HEK293 (cell line): ENCODE results near the gene MAP3K20.

ENCODE experiments used
- CTCF ChIA-PET: fragments of 350-600 bp; formaldehyde crosslinking; extraction: SDS; loops from one replicate; lab custom pipeline; 2021; ENCODE audit warnings: antibody characterized with exemption; lab: Yijun Ruan, JAX
- POLR2A ChIA-PET: fragments of 300-600 bp; formaldehyde crosslinking; extraction: SDS; loops from one replicate; lab custom pipeline; 2020; ENCODE audit warnings: antibody characterized with exemption, inconsistent platforms; lab: Yijun Ruan, JAX
- H3K27ac ChIP-seq: fragments of 200-500 bp; sonication (Bioruptor generic); 2 replicates; pipeline ENCODE4 v1.5.1; 2014; ENCODE audit warnings: low read depth, low read length, control low read depth, inconsistent platforms; ENCODE audit errors: extremely low read depth
- H3K36me3 ChIP-seq, 2 experiments: fragments of 200-500 bp in 1 of 2; sonication (Bioruptor generic) in 1 of 2; 1 replicate in 1 of 2; 2 replicates in 1 of 2; pipeline ENCODE4 v1.5.1; 2014 to 2017; ENCODE audit warnings: inconsistent platforms in 2 of 2, low read length in 2 of 2; ENCODE audit not compliant: control insufficient read depth in 2 of 2, insufficient read depth in 1 of 2
- H3K4me1 ChIP-seq: fragments of 200-500 bp; sonication (Bioruptor generic); 2 replicates; pipeline ENCODE4 v1.5.1; 2014; ENCODE audit warnings: mild to moderate bottlenecking, low read length, inconsistent platforms; ENCODE audit not compliant: control insufficient read depth, insufficient read depth
- H3K4me3 ChIP-seq: 2 replicates; pipeline ENCODE4 v1.5.1; 2011; ENCODE audit warnings: low read depth, mild to moderate bottlenecking, control low read depth, low read length, moderate library complexity
- H3K9me3 ChIP-seq: fragments of 200-500 bp; sonication (Bioruptor generic); 2 replicates; pipeline ENCODE4 v1.5.1; 2014; ENCODE audit warnings: low read depth, low read length, inconsistent platforms; ENCODE audit not compliant: control insufficient read depth, insufficient read depth
- HOXA7 ChIP-seq: sonication (generic); formaldehyde crosslinking; IDR thresholded peaks from 2 replicates; pipeline ENCODE4 v1.8.1; 2022; ENCODE audit warnings: missing genetic modification reagents, borderline replicate concordance
- MZF1 ChIP-seq: fragments of 450-650 bp; formaldehyde crosslinking; IDR thresholded peaks from 2 replicates; pipeline ENCODE4 v1.5.1; 2017; ENCODE audit warnings: missing biosample characterization, missing genetic modification characterization, borderline replicate concordance
- SP2 ChIP-seq: fragments of 450-650 bp; formaldehyde crosslinking; IDR thresholded peaks from 2 replicates; pipeline ENCODE4 v1.5.1; 2016; ENCODE audit warnings: missing biosample characterization, missing genetic modification characterization
- ZFP3 ChIP-seq: fragments of 450-650 bp; formaldehyde crosslinking; IDR thresholded peaks from 2 replicates; pipeline ENCODE4 v1.5.1; 2016; ENCODE audit warnings: low read depth, missing biosample characterization, missing genetic modification characterization
- ZFP41 ChIP-seq: fragments of 450-650 bp; formaldehyde crosslinking; IDR thresholded peaks from 2 replicates; pipeline ENCODE4 v1.5.1; 2016; ENCODE audit warnings: missing biosample characterization, missing genetic modification characterization, borderline replicate concordance
- ZNF146 ChIP-seq: fragments of 450-650 bp; formaldehyde crosslinking; IDR thresholded peaks from 2 replicates; pipeline ENCODE4 v1.5.1; 2016; ENCODE audit warnings: missing biosample characterization, missing genetic modification characterization
- ZNF174 ChIP-seq: fragments of 450-650 bp; formaldehyde crosslinking; IDR thresholded peaks from 2 replicates; pipeline ENCODE4 v1.5.0; 2017; ENCODE audit warnings: missing biosample characterization, mild to moderate bottlenecking, missing genetic modification characterization
- ZNF175 ChIP-seq: fragments of 450-650 bp; formaldehyde crosslinking; IDR thresholded peaks from 2 replicates; pipeline ENCODE4 v1.5.1; 2016; ENCODE audit warnings: missing biosample characterization, missing genetic modification characterization
- ZNF184 ChIP-seq: fragments of 450-650 bp; IDR thresholded peaks from 2 replicates; pipeline ENCODE4 v1.5.1; 2018; ENCODE audit warnings: missing biosample characterization, mild to moderate bottlenecking, missing genetic modification characterization
- ZNF211 ChIP-seq: fragments of 450-650 bp; formaldehyde crosslinking; IDR thresholded peaks from 2 replicates; pipeline ENCODE4 v1.5.1; 2016; ENCODE audit warnings: low read depth, missing biosample characterization, missing genetic modification characterization
- ZNF223 ChIP-seq: fragments of 450-650 bp; formaldehyde crosslinking; IDR thresholded peaks from 2 replicates; pipeline ENCODE4 v1.5.1; 2016; ENCODE audit warnings: missing biosample characterization, missing genetic modification characterization
- ZNF530 ChIP-seq: fragments of 450-650 bp; formaldehyde crosslinking; IDR thresholded peaks from 2 replicates; pipeline ENCODE4 v1.5.1; 2016; ENCODE audit warnings: low read depth, missing biosample characterization, missing genetic modification characterization
- ZNF654 ChIP-seq: fragments of 450-650 bp; formaldehyde crosslinking; IDR thresholded peaks from 2 replicates; pipeline ENCODE4 v1.5.1; 2016; ENCODE audit warnings: low read depth, missing biosample characterization, missing genetic modification characterization
- ZNF785 ChIP-seq: fragments of 450-650 bp; formaldehyde crosslinking; IDR thresholded peaks from 2 replicates; pipeline ENCODE4 v1.5.1; 2016; ENCODE audit warnings: missing biosample characterization, missing genetic modification characterization
- TF ChIP-seq, protein P1 (sequence below): fragments of 450-650 bp; formaldehyde crosslinking; IDR thresholded peaks from 2 replicates; pipeline ENCODE4 v1.5.1; 2017; ENCODE audit warnings: missing biosample characterization, mild to moderate bottlenecking, missing genetic modification characterization, moderate library complexity
- TF ChIP-seq, protein P2 (sequence below): fragments of 450-650 bp; formaldehyde crosslinking; IDR thresholded peaks from 2 replicates; pipeline ENCODE4 v1.5.1; 2016; ENCODE audit warnings: missing biosample characterization, missing genetic modification characterization
- TF ChIP-seq, protein P3 (sequence below): fragments of 450-650 bp; formaldehyde crosslinking; IDR thresholded peaks from 2 replicates; pipeline ENCODE4 v1.5.1; 2017; ENCODE audit warnings: missing biosample characterization, missing genetic modification characterization
- TF ChIP-seq, protein P4 (sequence below): fragments of 450-650 bp; IDR thresholded peaks from 2 replicates; pipeline ENCODE4 v1.5.1; 2018; ENCODE audit warnings: missing biosample characterization, mild to moderate bottlenecking, missing genetic modification characterization
- TF ChIP-seq, protein P5 (sequence below): fragments of 450-650 bp; formaldehyde crosslinking; IDR thresholded peaks from 2 replicates; pipeline ENCODE4 v1.5.1; 2017; ENCODE audit warnings: missing biosample characterization, missing genetic modification characterization
- TF ChIP-seq, protein P6 (sequence below): fragments of 450-650 bp; formaldehyde crosslinking; IDR thresholded peaks from 2 replicates; pipeline ENCODE4 v1.5.1; 2016; ENCODE audit warnings: missing biosample characterization, missing genetic modification characterization

The MAP3K20 gene

DNA sequence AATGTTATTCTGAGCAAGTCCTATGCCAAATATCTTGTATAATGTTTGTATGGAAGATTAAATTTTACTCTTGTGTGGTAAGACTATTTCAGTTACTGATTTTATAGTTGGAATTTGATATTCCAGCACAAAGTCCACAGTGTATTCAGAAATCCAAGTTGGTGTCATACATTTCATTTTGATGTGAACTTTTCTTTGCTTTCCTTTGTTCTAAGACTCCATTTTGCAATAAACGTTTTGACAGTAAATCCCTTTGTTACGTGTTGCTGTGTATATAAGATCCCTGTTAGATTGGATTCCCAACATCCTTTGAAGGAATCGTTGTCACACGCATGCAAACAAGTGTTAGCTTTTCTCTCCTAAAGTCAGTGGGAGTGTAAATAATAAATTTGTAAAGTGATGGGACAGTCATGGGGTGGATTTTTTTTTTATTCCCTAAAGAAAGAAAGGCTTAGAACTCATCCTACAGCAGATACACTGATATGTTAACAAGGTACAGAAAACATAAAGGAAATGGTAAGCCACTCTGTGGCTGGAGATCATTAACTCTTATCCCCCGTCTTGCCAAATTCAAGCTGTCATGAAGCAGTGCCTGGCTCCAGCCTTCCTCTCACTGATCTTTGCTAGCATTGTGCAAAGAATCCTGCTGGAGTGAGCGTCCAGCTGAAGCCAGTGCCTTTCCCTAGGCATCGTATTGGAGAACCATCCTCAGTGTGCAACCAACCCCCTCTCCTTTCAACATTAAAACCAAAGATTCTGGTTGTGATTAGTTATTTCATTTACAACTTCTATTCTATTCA is 151.5 kb downstream of the MAP3K20 start:
- ChIA-PET POLR2A (interaction anchor here (0.6 kb wide), 1 partner anchor 136 kb away, joined by 3 read pairs; no protein-coding TSS in a partner anchor), CTCF (interaction anchor here (0.6 to 1.8 kb wide), 4 partner anchors 13 to 296 kb away, joined by 3 to 7 read pairs (median 3); no protein-coding TSS in a partner anchor)
- peaks cover 0 to 2% of the 10 kb centered on the region in 2 experiments; a peak in 1 of 3 replicates for H3K36me3 ChIP-seq
- no peak overlapping the region for H3K27ac ChIP-seq
- no peaks in the 10 kb centered on the region for H3K9me3 ChIP-seq
- no peaks in the 10 kb centered on the region for H3K4me1 ChIP-seq
- H3K4me3 ChIP-seq = no peak overlapping the region
- TF ChIP-seq ZNF785 (tag by site-specific recombination) (no peak), ZNF654 (no peak), ZNF530 (tag by site-specific recombination) (no peak), ZNF146 (tag by site-specific recombination) (no peak), ZNF223 (no peak), ZNF211 (tag by site-specific recombination) (no peak), HOXA7 (no peak), ZNF175 (no peak), MZF1 (tag by site-specific recombination) (no peak), ZFP3 (tag by site-specific recombination) (no peak), ZNF184 (no peak), ZNF174 (tag by site-specific recombination) (no peak)
- TF ChIP-seq, protein P1, sequence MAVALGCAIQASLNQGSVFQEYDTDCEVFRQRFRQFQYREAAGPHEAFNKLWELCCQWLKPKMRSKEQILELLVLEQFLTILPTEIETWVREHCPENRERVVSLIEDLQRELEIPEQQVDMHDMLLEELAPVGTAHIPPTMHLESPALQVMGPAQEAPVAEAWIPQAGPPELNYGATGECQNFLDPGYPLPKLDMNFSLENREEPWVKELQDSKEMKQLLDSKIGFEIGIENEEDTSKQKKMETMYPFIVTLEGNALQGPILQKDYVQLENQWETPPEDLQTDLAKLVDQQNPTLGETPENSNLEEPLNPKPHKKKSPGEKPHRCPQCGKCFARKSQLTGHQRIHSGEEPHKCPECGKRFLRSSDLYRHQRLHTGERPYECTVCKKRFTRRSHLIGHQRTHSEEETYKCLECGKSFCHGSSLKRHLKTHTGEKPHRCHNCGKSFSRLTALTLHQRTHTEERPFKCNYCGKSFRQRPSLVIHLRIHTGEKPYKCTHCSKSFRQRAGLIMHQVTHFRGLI (tag by site-specific recombination) = no peak
- TF ChIP-seq, protein P2, sequence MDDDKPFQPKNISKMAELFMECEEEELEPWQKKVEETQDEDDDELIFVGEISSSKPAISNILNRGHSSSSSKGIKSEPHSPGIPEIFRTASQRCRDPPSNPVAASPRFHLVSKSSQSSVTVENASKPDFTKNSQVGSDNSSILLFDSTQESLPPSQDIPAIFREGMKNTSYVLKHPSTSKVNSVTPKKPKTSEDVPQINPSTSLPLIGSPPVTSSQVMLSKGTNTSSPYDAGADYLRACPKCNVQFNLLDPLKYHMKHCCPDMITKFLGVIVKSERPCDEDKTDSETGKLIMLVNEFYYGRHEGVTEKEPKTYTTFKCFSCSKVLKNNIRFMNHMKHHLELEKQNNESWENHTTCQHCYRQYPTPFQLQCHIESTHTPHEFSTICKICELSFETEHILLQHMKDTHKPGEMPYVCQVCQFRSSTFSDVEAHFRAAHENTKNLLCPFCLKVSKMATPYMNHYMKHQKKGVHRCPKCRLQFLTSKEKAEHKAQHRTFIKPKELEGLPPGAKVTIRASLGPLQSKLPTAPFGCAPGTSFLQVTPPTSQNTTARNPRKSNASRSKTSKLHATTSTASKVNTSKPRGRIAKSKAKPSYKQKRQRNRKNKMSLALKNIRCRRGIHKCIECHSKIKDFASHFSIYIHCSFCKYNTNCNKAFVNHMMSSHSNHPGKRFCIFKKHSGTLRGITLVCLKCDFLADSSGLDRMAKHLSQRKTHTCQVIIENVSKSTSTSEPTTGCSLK (tag by site-specific recombination) = no peak
- TF ChIP-seq, protein P3, sequence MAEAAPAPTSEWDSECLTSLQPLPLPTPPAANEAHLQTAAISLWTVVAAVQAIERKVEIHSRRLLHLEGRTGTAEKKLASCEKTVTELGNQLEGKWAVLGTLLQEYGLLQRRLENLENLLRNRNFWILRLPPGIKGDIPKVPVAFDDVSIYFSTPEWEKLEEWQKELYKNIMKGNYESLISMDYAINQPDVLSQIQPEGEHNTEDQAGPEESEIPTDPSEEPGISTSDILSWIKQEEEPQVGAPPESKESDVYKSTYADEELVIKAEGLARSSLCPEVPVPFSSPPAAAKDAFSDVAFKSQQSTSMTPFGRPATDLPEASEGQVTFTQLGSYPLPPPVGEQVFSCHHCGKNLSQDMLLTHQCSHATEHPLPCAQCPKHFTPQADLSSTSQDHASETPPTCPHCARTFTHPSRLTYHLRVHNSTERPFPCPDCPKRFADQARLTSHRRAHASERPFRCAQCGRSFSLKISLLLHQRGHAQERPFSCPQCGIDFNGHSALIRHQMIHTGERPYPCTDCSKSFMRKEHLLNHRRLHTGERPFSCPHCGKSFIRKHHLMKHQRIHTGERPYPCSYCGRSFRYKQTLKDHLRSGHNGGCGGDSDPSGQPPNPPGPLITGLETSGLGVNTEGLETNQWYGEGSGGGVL = no peak
- TF ChIP-seq, protein P4, sequence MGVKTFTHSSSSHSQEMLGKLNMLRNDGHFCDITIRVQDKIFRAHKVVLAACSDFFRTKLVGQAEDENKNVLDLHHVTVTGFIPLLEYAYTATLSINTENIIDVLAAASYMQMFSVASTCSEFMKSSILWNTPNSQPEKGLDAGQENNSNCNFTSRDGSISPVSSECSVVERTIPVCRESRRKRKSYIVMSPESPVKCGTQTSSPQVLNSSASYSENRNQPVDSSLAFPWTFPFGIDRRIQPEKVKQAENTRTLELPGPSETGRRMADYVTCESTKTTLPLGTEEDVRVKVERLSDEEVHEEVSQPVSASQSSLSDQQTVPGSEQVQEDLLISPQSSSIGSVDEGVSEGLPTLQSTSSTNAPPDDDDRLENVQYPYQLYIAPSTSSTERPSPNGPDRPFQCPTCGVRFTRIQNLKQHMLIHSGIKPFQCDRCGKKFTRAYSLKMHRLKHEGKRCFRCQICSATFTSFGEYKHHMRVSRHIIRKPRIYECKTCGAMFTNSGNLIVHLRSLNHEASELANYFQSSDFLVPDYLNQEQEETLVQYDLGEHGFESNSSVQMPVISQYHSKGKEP (tag by site-specific recombination) = no peak
- TF ChIP-seq, all 188 proteins: peak for 0

DNA sequence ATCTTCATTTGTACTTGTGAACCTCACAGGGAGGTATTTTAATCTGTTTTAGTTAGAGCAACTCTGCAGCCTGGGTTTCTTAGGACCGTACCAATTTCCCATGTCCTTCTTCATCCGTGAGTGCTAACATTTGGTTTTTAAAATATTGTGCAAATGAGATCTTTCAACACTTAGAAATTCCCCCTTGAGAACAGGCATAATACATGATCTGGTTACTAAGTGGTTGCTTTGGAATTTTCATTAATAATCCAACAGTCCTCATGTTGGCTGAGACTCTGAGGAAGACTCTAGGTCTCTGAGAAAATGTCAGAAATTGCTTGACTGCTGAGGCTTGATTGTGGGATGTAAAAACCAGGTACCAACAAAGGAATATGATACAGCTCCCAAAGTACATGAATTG is 153.4 kb downstream of the MAP3K20 start:
- Histone ChIP-seq H3K9me3 (no peaks in the 10 kb centered on the region), H3K4me3 (no peak overlapping the region), H3K36me3 (peaks cover 3 to 20% of the 10 kb centered on the region in 2 experiments; a peak in 2 of 3 replicates), H3K4me1 (no peaks in the 10 kb centered on the region), H3K27ac (no peak overlapping the region)
- TF ChIP-seq, protein P5, sequence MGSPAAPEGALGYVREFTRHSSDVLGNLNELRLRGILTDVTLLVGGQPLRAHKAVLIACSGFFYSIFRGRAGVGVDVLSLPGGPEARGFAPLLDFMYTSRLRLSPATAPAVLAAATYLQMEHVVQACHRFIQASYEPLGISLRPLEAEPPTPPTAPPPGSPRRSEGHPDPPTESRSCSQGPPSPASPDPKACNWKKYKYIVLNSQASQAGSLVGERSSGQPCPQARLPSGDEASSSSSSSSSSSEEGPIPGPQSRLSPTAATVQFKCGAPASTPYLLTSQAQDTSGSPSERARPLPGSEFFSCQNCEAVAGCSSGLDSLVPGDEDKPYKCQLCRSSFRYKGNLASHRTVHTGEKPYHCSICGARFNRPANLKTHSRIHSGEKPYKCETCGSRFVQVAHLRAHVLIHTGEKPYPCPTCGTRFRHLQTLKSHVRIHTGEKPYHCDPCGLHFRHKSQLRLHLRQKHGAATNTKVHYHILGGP = no peak
- TF ChIP-seq, protein P6, sequence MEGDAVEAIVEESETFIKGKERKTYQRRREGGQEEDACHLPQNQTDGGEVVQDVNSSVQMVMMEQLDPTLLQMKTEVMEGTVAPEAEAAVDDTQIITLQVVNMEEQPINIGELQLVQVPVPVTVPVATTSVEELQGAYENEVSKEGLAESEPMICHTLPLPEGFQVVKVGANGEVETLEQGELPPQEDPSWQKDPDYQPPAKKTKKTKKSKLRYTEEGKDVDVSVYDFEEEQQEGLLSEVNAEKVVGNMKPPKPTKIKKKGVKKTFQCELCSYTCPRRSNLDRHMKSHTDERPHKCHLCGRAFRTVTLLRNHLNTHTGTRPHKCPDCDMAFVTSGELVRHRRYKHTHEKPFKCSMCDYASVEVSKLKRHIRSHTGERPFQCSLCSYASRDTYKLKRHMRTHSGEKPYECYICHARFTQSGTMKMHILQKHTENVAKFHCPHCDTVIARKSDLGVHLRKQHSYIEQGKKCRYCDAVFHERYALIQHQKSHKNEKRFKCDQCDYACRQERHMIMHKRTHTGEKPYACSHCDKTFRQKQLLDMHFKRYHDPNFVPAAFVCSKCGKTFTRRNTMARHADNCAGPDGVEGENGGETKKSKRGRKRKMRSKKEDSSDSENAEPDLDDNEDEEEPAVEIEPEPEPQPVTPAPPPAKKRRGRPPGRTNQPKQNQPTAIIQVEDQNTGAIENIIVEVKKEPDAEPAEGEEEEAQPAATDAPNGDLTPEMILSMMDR (tag by site-specific recombination) = no peak
- TF ChIP-seq SP2 (tag by site-specific recombination) = no peak
- TF ChIP-seq ZFP41 = no peak
- TF ChIP-seq ZNF174 (tag by site-specific recombination) = no peak
- ChIA-PET POLR2A (no interaction called here), CTCF (interaction anchor here (0.6 to 1.0 kb wide), 2 partner anchors 170 to 202 kb away, joined by 3 to 4 read pairs; no protein-coding TSS in a partner anchor)
